Smooth muscle cell (in vitro differentiated cells): ENCODE measurements around the gene PCDH8. TPM values are rescaled to one million over a fixed set of nuclear protein-coding genes. Genes with fewer than 3 reads are reported as not detected.

Experiments
- DNase-seq: peaks from one replicate; lab custom pipeline; 2025; ENCODE audit not compliant: unreplicated experiment; lab: John Stamatoyannopoulos, UW
- H2AFZ ChIP-seq: fragments of 200-600 bp; sonication (generic); 2 replicates; pipeline ENCODE4 v1.6.0; 2016; ENCODE audit warnings: antibody characterized with exemption, low read depth, mild to moderate bottlenecking
- H3F3A ChIP-seq: fragments of 200-600 bp; sonication (generic); 2 replicates; pipeline ENCODE4 v1.6.0; 2017; ENCODE audit warnings: antibody characterized with exemption, low read depth
- H3K27ac ChIP-seq: fragments of 200-600 bp; sonication (generic); 2 replicates; pipeline ENCODE4 v1.5.1; 2016; ENCODE audit warnings: low read depth, mild to moderate bottlenecking
- H3K27me3 ChIP-seq: fragments of 200-600 bp; sonication (generic); 2 replicates; pipeline ENCODE4 v1.6.1; 2016; ENCODE audit warnings: low read depth, mild to moderate bottlenecking
- H3K36me3 ChIP-seq: fragments of 200-600 bp; sonication (generic); 2 replicates; pipeline ENCODE4 v1.5.1; 2016; ENCODE audit warnings: low read depth
- H3K4me1 ChIP-seq: fragments of 200-600 bp; sonication (generic); 2 replicates; pipeline ENCODE4 v1.5.1; 2016; ENCODE audit warnings: low read depth
- H3K4me2 ChIP-seq: fragments of 200-600 bp; sonication (generic); 2 replicates; pipeline ENCODE4 v1.6.0; 2016; ENCODE audit warnings: mild to moderate bottlenecking
- H3K4me3 ChIP-seq: fragments of 200-600 bp; sonication (generic); 2 replicates; pipeline ENCODE4 v1.5.1; 2016; ENCODE audit warnings: mild to moderate bottlenecking
- H3K79me2 ChIP-seq: fragments of 200-600 bp; sonication (generic); 2 replicates; pipeline ENCODE4 v1.6.0; 2016; ENCODE audit warnings: low read depth, mild to moderate bottlenecking
- H3K9ac ChIP-seq: fragments of 200-600 bp; sonication (generic); 2 replicates; pipeline ENCODE4 v1.6.0; 2016; ENCODE audit warnings: low read depth
- H3K9me3 ChIP-seq: fragments of 200-600 bp; sonication (generic); replicated peaks from 2 replicates; pipeline ENCODE4 v1.5.1; 2016; ENCODE audit warnings: low read depth
- H4K20me1 ChIP-seq: fragments of 200-600 bp; sonication (generic); 2 replicates; pipeline ENCODE4 v1.6.0; 2016; ENCODE audit warnings: low read depth
- WGBS: methylation state at CpG from one replicate; pipeline ENCODE4 v1.1.7; 2016; ENCODE audit warnings: low lambda C conversion rate; 5-methylcytosine and 5-hydroxymethylcytosine counted together
- polyA plus RNA-seq: library from polyadenylated mRNA; unstranded; fragments of >200 nt; fragmentation: Nextera tagmentation; extraction: Ambion mirVana; gene quantifications from 2 replicates; pipeline ENCODE4 v1.2.1, GENCODE V29; 2016
- total RNA-seq: library from RNA; depleted of rRNA; stranded (reverse); fragments of >200 nt; gene quantifications from 2 replicates; pipeline ENCODE4 v1.2.3, GENCODE V29; 2014
- TF ChIP-seq, protein P1 (sequence below): fragments of 200-600 bp; sonication (generic); IDR thresholded peaks from 2 replicates; pipeline ENCODE4 v1.5.1; 2017; ENCODE audit warnings: borderline replicate concordance, mild to moderate bottlenecking, antibody characterized with exemption; ENCODE audit not compliant: insufficient read depth, poor library complexity, severe bottlenecking

Gene PCDH8
- total and polyA plus RNA-seq, 2 experiments from 2014 or later = 0.58 to 2.1 TPM

- H3K79me2 ChIP-seq = no peaks in the 10 kb centered on the region
- peaks cover 3% of the 10 kb centered on the region for H3F3A ChIP-seq
- no peak overlapping the region for H3K27ac ChIP-seq
- no peaks in the 10 kb centered on the region for H3K36me3 ChIP-seq
- H3K4me2 ChIP-seq = no peak overlapping the region
- H4K20me1 ChIP-seq = no peaks in the 10 kb centered on the region
- WGBS = 76% methylated on average over 3 of the region's 3 CpGs
- no peak overlapping the region for H3K9ac ChIP-seq
- TF ChIP-seq, protein P1, sequence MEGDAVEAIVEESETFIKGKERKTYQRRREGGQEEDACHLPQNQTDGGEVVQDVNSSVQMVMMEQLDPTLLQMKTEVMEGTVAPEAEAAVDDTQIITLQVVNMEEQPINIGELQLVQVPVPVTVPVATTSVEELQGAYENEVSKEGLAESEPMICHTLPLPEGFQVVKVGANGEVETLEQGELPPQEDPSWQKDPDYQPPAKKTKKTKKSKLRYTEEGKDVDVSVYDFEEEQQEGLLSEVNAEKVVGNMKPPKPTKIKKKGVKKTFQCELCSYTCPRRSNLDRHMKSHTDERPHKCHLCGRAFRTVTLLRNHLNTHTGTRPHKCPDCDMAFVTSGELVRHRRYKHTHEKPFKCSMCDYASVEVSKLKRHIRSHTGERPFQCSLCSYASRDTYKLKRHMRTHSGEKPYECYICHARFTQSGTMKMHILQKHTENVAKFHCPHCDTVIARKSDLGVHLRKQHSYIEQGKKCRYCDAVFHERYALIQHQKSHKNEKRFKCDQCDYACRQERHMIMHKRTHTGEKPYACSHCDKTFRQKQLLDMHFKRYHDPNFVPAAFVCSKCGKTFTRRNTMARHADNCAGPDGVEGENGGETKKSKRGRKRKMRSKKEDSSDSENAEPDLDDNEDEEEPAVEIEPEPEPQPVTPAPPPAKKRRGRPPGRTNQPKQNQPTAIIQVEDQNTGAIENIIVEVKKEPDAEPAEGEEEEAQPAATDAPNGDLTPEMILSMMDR = no peak
- H3K9me3 ChIP-seq = peaks cover 6% of the 10 kb centered on the region
- DNase-seq = no peak
- H3K4me3 ChIP-seq = no peak overlapping the region
- H2AFZ ChIP-seq = no peak overlapping the region
- H3K4me1 ChIP-seq = peaks cover 10% of the 10 kb centered on the region
- H3K27me3 ChIP-seq = no peaks in the 10 kb centered on the region
Measured at GRCh38 chr13:52878831-52879230, 30.4 kb upstream of the PCDH8 start.

DNA sequence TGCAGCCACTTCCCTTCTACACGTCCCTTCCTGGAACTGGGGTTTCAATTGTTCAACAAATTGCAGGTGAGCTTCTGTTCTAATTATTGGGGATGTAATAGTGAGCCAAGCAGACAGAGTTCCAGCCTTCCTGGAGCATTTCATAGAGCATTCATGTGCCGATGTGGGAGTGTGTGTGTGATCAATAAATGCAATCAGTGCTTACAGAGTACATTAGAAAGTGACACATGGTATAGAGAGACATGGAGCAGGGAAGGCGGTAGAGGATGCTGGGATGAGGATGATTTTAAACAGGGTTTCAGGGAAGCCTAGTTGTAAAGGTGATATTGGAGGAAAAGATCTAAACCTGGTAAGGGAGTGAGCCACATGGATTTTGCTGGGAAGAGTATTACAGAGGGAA is 21.7 kb upstream of the PCDH8 start:
- H3K4me1 ChIP-seq = no peaks in the 10 kb centered on the region
- TF ChIP-seq, protein P1 = no peak
- 91% methylated on average over 3 of the region's 3 CpGs for WGBS

DNA sequence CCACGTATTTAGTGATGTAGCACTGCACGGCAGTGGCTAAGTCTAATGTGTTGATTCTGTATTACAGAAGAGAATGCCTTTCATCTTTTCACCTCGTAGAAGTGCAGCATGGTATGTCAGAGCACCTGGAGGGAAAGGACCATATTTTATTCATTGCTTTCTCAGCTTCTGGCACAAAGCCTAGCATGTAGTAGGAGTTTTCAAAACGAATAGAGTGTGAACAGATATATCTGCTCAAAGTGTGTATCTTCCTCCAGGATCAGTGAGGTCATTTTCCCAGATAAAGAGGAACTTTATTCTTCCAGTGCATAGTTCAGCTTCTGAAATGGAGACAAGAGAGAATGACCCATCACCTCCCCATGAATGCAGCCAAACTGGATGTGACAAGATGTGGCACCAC is 21.2 kb upstream of the PCDH8 start:
- H3K79me2 ChIP-seq = no peaks in the 10 kb centered on the region
- TF ChIP-seq, protein P1 = no peak
- no peak overlapping the region for H2AFZ ChIP-seq
- no peaks in the 10 kb centered on the region for H3K36me3 ChIP-seq
- 70% methylated on average over 4 of the region's 4 CpGs for WGBS
- no peak for DNase-seq
- H3K4me2 ChIP-seq = no peak overlapping the region
- peaks cover 6% of the 10 kb centered on the region for H3K9me3 ChIP-seq
- H3K9ac ChIP-seq = no peak overlapping the region
- no peaks in the 10 kb centered on the region for H4K20me1 ChIP-seq
- no peaks in the 10 kb centered on the region for H3F3A ChIP-seq
- H3K4me1 ChIP-seq = no peaks in the 10 kb centered on the region
- no peak overlapping the region for H3K27ac ChIP-seq
- no peaks in the 10 kb centered on the region for H3K27me3 ChIP-seq
- H3K4me3 ChIP-seq = no peak overlapping the region

More for the DNA sequence above, 21.7 kb upstream of the PCDH8 start:
- H3K9ac ChIP-seq = no peak overlapping the region
- no peak overlapping the region for H3K4me2 ChIP-seq
- no peaks in the 10 kb centered on the region for H4K20me1 ChIP-seq
- no peak for DNase-seq
- H2AFZ ChIP-seq = no peak overlapping the region
- no peaks in the 10 kb centered on the region for H3K27me3 ChIP-seq
- H3K36me3 ChIP-seq = no peaks in the 10 kb centered on the region
- H3K4me3 ChIP-seq = no peak overlapping the region
- no peaks in the 10 kb centered on the region for H3K79me2 ChIP-seq
- peaks cover 6% of the 10 kb centered on the region for H3K9me3 ChIP-seq
- H3K27ac ChIP-seq = no peak overlapping the region
- H3F3A ChIP-seq = no peaks in the 10 kb centered on the region

GRCh38 chr13:52869050-52869449 is 20.6 kb upstream of the PCDH8 start:
- 92% methylated on average over 4 of the region's 4 CpGs for WGBS
- H3K4me3 ChIP-seq = no peak overlapping the region
- no peak overlapping the region for H3K9ac ChIP-seq
- no peak overlapping the region for H3K4me2 ChIP-seq
- TF ChIP-seq, protein P1 = no peak
- no peaks in the 10 kb centered on the region for H3K27me3 ChIP-seq
- H3K36me3 ChIP-seq = no peaks in the 10 kb centered on the region
- no peak overlapping the region for H3K27ac ChIP-seq
- peaks cover under 1% of the 10 kb centered on the region for H3K9me3 ChIP-seq
- H4K20me1 ChIP-seq = no peaks in the 10 kb centered on the region
- H3K4me1 ChIP-seq = no peaks in the 10 kb centered on the region
- DNase-seq = no peak
- H3K79me2 ChIP-seq = no peaks in the 10 kb centered on the region
- H3F3A ChIP-seq = no peaks in the 10 kb centered on the region
- no peak overlapping the region for H2AFZ ChIP-seq
